OCI-LY7 (cell line): ENCODE measurements around the gene CFAP74. TPM values are rescaled to one million over a fixed set of nuclear protein-coding genes. Genes with fewer than 3 reads are reported as not detected.

Source experiments
- BruUV-seq: library from RNA; stranded (reverse); fragments of 400-500 nt; replicated peaks from 2 replicates; lab custom pipeline; 2021; lab: Mats Ljungman, UMichigan
- CTCF ChIA-PET: fragments of 300-600 bp; sonication (Branson Sonifier 250); formaldehyde crosslinking; loops from one replicate; lab custom pipeline; 2022; ENCODE audit warnings: antibody characterized with exemption; ENCODE audit not compliant: unreplicated experiment; lab: Charles Lee
- POLR2A ChIA-PET: fragments of 300-600 bp; sonication (Branson Sonifier 250); formaldehyde crosslinking; loops from one replicate; lab custom pipeline; 2022; ENCODE audit warnings: antibody characterized with exemption; lab: Charles Lee
- DNase-seq: peaks from one replicate; pipeline ENCODE4 v3.0.0-alpha.2; 2015; ENCODE audit warnings: low spot score
- H2AFZ ChIP-seq: fragments of 200-600 bp; sonication (generic), shearing (Covaris generic); 2 replicates; pipeline ENCODE4 v1.6.1; 2014; ENCODE audit warnings: mild to moderate bottlenecking, antibody characterized with exemption, low read length, moderate library complexity
- H3K27ac ChIP-seq: fragments of 200-600 bp; sonication (generic); 2 replicates; pipeline ENCODE4 v1.5.1; 2014; ENCODE audit warnings: mixed run types, low read depth, mild to moderate bottlenecking, moderate library complexity, low read length, inconsistent platforms; ENCODE audit not compliant: poor library complexity, severe bottlenecking
- H3K36me3 ChIP-seq: fragments of 200-600 bp; sonication (generic); 2 replicates; pipeline ENCODE4 v1.6.1; 2014; ENCODE audit warnings: mild to moderate bottlenecking, antibody characterized with exemption, low read length, moderate library complexity, mixed read lengths; ENCODE audit not compliant: insufficient read depth
- H3K4me1 ChIP-seq: fragments of 200-600 bp; sonication (generic); 2 replicates; pipeline ENCODE4 v1.5.1; 2014; ENCODE audit warnings: mild to moderate bottlenecking, low read length; ENCODE audit not compliant: insufficient read depth, poor library complexity, severe bottlenecking
- H3K4me2 ChIP-seq: fragments of 200-600 bp; sonication (generic); 2 replicates; pipeline ENCODE4 v1.6.1; 2014; ENCODE audit warnings: mild to moderate bottlenecking, low read length
- H3K4me3 ChIP-seq: fragments of 200-600 bp; sonication (generic); 2 replicates; pipeline ENCODE4 v1.5.1; 2014; ENCODE audit warnings: mild to moderate bottlenecking, low read depth, low read length; ENCODE audit not compliant: poor library complexity, severe bottlenecking
- H3K79me2 ChIP-seq: fragments of 200-600 bp; sonication (generic); 2 replicates; pipeline ENCODE4 v1.6.1; 2016; ENCODE audit warnings: low read depth, mild to moderate bottlenecking, low read length, moderate library complexity, mixed read lengths; ENCODE audit not compliant: insufficient read depth
- H3K9me2 ChIP-seq: fragments of 200-600 bp; sonication (generic); 2 replicates; pipeline ENCODE4 v1.6.1; 2016; ENCODE audit warnings: mild to moderate bottlenecking, low read length, mixed read lengths; ENCODE audit not compliant: insufficient read depth
- H3K9me3 ChIP-seq: fragments of 200-600 bp; sonication (generic); 2 replicates; pipeline ENCODE4 v1.6.1; 2014; ENCODE audit warnings: mild to moderate bottlenecking, mixed run types, low read length, mixed read lengths
- H4K20me1 ChIP-seq: fragments of 200-600 bp; sonication (generic); 2 replicates; pipeline ENCODE4 v1.6.1; 2014; ENCODE audit warnings: mild to moderate bottlenecking, antibody characterized with exemption, low read length, moderate library complexity, mixed read lengths; ENCODE audit not compliant: insufficient read depth
- EZH2phosphoT487 ChIP-seq: fragments of 200-600 bp; sonication (generic); IDR thresholded peaks from 2 replicates; pipeline ENCODE4 v1.6.1; 2018; ENCODE audit warnings: low read depth, borderline replicate concordance, mild to moderate bottlenecking, mixed run types, antibody characterized with exemption, low read length, moderate library complexity, mixed read lengths
- intact Hi-C: fragments of 100-400 bp; cut with micrococcal nuclease; formaldehyde crosslinking; loops from one replicate; pipeline ENCODE4 v1.10.0; 2022; ENCODE audit not compliant: unreplicated experiment
- total RNA-seq, 2 experiments: library from RNA; depleted of rRNA in 1 of 2; stranded (reverse); fragments of >200 nt in 1 of 2; shearing (Covaris generic) in 1 of 2; gene quantifications; 2 replicates each; pipeline ENCODE4 v1.2.3, GENCODE V29; 2014 to 2022
- TF ChIP-seq, protein P1 (sequence below): fragments of 200-600 bp; sonication (generic); conservative IDR thresholded peaks from 2 replicates; pipeline ENCODE4 v1.5.1; 2014; ENCODE audit warnings: mild to moderate bottlenecking, antibody characterized with exemption, low read length, moderate library complexity, mixed read lengths

CFAP74 gene
- total RNA-seq, 2 experiments from 2014 or later: not detected

DNA sequence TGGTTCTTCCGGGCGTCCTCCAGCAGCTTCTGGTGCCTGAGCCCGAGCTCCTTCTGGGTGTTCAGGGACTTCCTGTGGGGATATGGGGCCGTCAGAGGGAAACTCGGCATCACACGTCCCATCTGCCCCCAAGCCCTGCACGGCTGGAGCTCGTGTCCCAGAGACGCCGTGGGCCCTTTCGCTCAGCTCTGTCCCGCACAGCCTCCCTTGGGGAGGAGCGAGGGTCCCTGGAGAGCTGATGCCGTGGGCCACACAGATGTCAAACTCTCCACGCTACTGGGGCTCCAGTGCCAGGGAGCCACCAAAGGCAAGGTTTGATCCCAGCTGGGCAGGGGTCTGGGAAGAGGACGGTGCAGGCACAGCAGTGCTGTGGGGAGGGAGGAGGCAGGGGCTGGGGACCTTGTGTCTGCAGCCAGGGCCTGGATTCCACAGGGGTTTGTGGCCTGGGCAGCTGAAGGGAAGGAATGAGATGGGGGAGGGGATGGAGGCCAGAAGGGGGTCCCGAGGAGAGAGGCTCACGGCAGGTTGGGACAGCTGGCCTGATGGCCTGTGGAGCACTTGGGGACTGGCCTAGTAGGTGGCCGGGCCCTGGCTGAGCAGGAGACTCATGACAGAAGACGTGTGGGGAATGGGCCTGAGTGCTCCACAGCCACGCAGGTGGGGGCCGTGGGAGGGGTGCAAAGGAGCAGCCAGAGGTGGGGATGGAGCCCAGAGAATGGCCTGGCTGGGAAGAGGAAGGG, 30.4 kb downstream of the CFAP74 start:
- Histone ChIP-seq H3K4me1 (no peaks in the 10 kb centered on the region), H3K4me3 (no peak overlapping the region), H3K9me3 (peaks cover 6% of the 10 kb centered on the region; the same call in 1 of the 2 replicates), H3K4me2 (no peak overlapping the region), H3K36me3 (no peaks in the 10 kb centered on the region), H3K9me2 (no peaks in the 10 kb centered on the region), H2AFZ (no peak overlapping the region), H4K20me1 (no peaks in the 10 kb centered on the region), H3K27ac (no peak overlapping the region), H3K79me2 (no peaks in the 10 kb centered on the region)
- intact Hi-C loops: no loop called here
- TF ChIP-seq, protein P1, sequence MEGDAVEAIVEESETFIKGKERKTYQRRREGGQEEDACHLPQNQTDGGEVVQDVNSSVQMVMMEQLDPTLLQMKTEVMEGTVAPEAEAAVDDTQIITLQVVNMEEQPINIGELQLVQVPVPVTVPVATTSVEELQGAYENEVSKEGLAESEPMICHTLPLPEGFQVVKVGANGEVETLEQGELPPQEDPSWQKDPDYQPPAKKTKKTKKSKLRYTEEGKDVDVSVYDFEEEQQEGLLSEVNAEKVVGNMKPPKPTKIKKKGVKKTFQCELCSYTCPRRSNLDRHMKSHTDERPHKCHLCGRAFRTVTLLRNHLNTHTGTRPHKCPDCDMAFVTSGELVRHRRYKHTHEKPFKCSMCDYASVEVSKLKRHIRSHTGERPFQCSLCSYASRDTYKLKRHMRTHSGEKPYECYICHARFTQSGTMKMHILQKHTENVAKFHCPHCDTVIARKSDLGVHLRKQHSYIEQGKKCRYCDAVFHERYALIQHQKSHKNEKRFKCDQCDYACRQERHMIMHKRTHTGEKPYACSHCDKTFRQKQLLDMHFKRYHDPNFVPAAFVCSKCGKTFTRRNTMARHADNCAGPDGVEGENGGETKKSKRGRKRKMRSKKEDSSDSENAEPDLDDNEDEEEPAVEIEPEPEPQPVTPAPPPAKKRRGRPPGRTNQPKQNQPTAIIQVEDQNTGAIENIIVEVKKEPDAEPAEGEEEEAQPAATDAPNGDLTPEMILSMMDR: no peak
- no peak for TF ChIP-seq EZH2phosphoT487
- DNase-seq: no peak
- POLR2A ChIA-PET: no interaction called here
- CTCF ChIA-PET: no interaction called here
- BruUV-seq: no TSS peak

DNA sequence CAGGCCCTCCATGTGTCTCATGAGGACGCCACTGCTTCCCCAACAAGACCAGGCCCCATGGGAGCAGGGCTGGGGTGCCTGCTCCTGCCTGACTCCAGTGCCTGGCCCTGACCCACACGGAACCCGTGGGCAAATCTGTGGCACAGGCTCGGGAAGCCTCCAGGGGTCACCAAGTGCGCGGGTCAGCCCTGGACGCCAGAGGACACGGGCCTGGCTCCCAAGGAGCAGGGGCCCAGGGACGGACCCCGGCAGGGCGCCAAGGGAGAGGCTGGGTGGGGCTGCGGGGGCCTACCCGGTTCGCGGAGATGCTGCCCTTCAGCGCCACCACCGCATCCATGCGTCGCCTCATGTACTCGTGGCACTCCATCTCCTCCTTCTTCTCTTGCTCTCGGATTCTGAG, 31.9 kb downstream of the CFAP74 start:
- CTCF ChIA-PET: no interaction called here
- no peaks in the 10 kb centered on the region for H3K36me3 ChIP-seq

DNA sequence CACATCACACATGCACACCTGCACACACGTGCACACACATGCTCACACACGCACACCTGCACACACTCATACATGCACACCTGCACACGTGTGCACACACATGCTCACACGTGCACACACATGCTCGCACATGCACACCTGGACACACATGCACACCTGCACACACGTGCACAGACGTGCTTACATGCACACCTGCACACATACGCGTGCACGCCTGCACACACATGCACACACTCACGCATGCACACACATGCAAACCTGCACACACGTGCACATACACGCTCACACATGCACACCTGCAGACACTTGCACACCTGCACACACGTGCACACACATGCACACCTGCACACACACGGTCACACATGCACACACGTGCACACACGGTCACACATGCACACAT, 32.6 kb downstream of the CFAP74 start:
- H3K4me3 ChIP-seq: no peak overlapping the region
- H3K4me2 ChIP-seq: no peak overlapping the region
- no peaks in the 10 kb centered on the region for H4K20me1 ChIP-seq
- TF ChIP-seq EZH2phosphoT487: no peak
- TF ChIP-seq, protein P1: no peak
- DNase-seq: no peak
- CTCF ChIA-PET: no interaction called here
- no peaks in the 10 kb centered on the region for H3K9me2 ChIP-seq
- H2AFZ ChIP-seq: no peak overlapping the region
- BruUV-seq: no TSS peak
- POLR2A ChIA-PET: no interaction called here
- no peaks in the 10 kb centered on the region for H3K36me3 ChIP-seq
- H3K4me1 ChIP-seq: no peaks in the 10 kb centered on the region
- no peaks in the 10 kb centered on the region for H3K79me2 ChIP-seq
- intact Hi-C loops: no loop called here
- peaks cover 6% of the 10 kb centered on the region; the same call in 1 of the 2 replicates for H3K9me3 ChIP-seq
- no peak overlapping the region for H3K27ac ChIP-seq

More for the DNA sequence above, 31.9 kb downstream of the CFAP74 start:
- no TSS peak for BruUV-seq
- no peaks in the 10 kb centered on the region for H3K9me2 ChIP-seq
- no peak overlapping the region for H3K27ac ChIP-seq
- H3K79me2 ChIP-seq: no peaks in the 10 kb centered on the region
- no peak overlapping the region for H3K4me2 ChIP-seq
- no peaks in the 10 kb centered on the region for H4K20me1 ChIP-seq
- intact Hi-C loops: no loop called here
- POLR2A ChIA-PET: no interaction called here
- peaks cover 6% of the 10 kb centered on the region; the same call in 1 of the 2 replicates for H3K9me3 ChIP-seq
- H3K4me1 ChIP-seq: no peaks in the 10 kb centered on the region
- TF ChIP-seq EZH2phosphoT487: no peak
- H3K4me3 ChIP-seq: no peak overlapping the region
- no peak overlapping the region for H2AFZ ChIP-seq
- no peak for DNase-seq
